Mesothelial cell of epicardium (in vitro differentiated cells): ENCODE measurements around the gene THSD4. TPM values are rescaled to one million over a fixed set of nuclear protein-coding genes. Genes with fewer than 3 reads are reported as not detected.

Source experiments
- DNase-seq, 2 experiments: peaks; one replicate each; pipeline ENCODE4 v3.0.0; 2021; ENCODE audit warnings: low spot score in 2 of 2; ENCODE audit not compliant: unreplicated experiment in 2 of 2
- H3K27ac Mint-ChIP-seq: 2 replicates; pipeline ENCODE4 v1.8.0; 2021; ENCODE audit warnings: mixed read lengths
- H3K27me3 Mint-ChIP-seq: 2 replicates; pipeline ENCODE4 v1.8.0; 2021; ENCODE audit warnings: low read depth, mixed read lengths
- H3K36me3 Mint-ChIP-seq: 2 replicates; pipeline ENCODE4 v1.8.0; 2021; ENCODE audit warnings: mixed read lengths
- H3K4me1 Mint-ChIP-seq: 2 replicates; pipeline ENCODE4 v1.8.0; 2021; ENCODE audit warnings: mixed read lengths
- H3K4me3 Mint-ChIP-seq: 2 replicates; pipeline ENCODE4 v1.8.0; 2021; ENCODE audit warnings: mild to moderate bottlenecking, moderate library complexity, mixed read lengths
- H3K9me3 Mint-ChIP-seq: 2 replicates; pipeline ENCODE4 v1.8.0; 2021; ENCODE audit warnings: mixed read lengths
- total RNA-seq: library from RNA; stranded (reverse); gene quantifications from 3 replicates; pipeline ENCODE4 v1.2.1, GENCODE V29; 2021
- TF ChIP-seq, protein P1 (sequence below): fragments of 200-600 bp; sonication (generic); IDR thresholded peaks from one replicate; pipeline ENCODE4 v1.5.0; 2021; ENCODE audit warnings: antibody characterized with exemption; ENCODE audit not compliant: unreplicated experiment

Gene THSD4
- total RNA-seq, 1 donor from 2014 or later, result 93.9 TPM

DNA sequence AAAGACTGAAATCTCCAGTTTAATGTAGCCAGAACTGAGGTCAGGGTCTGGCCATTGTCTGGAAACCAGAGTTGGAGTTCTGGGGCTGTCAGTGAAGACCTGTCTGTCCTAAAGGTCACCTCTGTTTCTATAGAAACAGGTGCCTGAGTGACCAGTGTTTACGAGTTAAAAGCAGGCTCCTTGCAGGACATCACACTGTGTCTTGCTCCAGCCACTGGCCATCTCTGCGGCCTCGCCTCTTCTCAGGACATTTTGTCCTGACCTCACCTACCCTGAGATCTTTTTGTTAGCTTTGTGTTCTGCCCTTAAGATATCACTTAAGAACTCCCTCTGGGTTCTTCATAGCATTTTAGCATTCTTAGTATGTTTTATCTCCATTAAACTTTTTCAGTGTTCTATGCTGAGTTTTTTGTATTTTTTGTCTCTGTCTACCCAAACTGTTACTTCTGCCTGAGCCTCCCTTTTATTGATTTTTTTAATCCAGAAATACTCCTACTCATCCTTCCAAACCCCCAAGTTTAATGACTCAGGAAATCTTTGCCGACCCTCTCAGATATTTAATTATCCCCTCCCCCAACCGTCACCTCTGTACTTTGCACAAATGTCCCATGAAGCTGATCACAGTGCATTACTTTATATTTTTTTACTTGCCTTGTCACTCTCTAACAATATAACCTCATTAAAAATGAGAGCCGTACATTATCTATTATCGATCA is 223.7 kb downstream of the THSD4 start:
- H3K9me3 Mint-ChIP-seq, result no peaks in the 10 kb centered on the region

DNA sequence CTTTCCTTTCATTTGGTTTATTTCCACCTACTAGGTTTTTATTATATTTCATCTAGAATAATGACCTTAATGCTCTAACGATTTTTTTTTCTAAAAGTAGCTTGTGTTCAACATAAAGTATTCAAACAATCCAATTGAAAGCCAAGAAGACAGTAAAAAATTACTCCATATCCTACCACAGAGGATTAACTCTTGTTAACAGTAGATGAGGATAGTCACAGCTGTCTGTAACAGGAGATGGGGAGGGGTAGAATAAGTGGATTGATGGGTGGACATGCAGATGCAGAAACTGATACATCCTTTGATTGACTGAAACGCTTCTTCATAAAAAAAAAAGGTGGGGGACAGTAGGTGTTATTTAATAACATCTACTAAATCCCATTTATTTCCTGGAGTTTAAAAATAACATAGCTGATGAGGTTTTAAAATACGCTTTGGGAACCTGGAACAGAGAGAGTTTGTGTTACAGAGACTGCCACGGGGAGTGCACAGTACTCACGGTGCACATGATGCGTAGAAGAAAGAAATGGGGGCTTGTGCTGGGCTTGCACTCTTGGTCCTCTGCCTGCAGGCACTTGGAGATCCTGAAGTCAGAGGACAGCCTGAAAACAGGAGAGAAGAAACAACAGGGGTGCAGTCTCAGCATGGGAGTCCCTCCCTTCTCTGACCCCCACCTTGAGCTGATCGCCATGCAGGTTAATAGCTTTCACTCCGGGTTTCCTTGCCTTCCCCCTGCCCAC is 226.7 kb downstream of the THSD4 start:
- Mint-ChIP-seq H3K4me3 (no peak overlapping the region), H3K4me1 (peaks cover 28% of the 10 kb centered on the region)
- TF ChIP-seq, protein P1, sequence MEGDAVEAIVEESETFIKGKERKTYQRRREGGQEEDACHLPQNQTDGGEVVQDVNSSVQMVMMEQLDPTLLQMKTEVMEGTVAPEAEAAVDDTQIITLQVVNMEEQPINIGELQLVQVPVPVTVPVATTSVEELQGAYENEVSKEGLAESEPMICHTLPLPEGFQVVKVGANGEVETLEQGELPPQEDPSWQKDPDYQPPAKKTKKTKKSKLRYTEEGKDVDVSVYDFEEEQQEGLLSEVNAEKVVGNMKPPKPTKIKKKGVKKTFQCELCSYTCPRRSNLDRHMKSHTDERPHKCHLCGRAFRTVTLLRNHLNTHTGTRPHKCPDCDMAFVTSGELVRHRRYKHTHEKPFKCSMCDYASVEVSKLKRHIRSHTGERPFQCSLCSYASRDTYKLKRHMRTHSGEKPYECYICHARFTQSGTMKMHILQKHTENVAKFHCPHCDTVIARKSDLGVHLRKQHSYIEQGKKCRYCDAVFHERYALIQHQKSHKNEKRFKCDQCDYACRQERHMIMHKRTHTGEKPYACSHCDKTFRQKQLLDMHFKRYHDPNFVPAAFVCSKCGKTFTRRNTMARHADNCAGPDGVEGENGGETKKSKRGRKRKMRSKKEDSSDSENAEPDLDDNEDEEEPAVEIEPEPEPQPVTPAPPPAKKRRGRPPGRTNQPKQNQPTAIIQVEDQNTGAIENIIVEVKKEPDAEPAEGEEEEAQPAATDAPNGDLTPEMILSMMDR, result no peak

More for the DNA sequence above, 223.7 kb downstream of the THSD4 start:
- H3K36me3 Mint-ChIP-seq, result no peaks in the 10 kb centered on the region
- H3K4me3 Mint-ChIP-seq, result no peak overlapping the region
- no peak for DNase-seq
- peak overlapping the region; percentile 45 for H3K27ac Mint-ChIP-seq
- TF ChIP-seq, protein P1, result no peak
- peaks cover 38% of the 10 kb centered on the region for H3K4me1 Mint-ChIP-seq
- H3K27me3 Mint-ChIP-seq, result no peaks in the 10 kb centered on the region

DNA sequence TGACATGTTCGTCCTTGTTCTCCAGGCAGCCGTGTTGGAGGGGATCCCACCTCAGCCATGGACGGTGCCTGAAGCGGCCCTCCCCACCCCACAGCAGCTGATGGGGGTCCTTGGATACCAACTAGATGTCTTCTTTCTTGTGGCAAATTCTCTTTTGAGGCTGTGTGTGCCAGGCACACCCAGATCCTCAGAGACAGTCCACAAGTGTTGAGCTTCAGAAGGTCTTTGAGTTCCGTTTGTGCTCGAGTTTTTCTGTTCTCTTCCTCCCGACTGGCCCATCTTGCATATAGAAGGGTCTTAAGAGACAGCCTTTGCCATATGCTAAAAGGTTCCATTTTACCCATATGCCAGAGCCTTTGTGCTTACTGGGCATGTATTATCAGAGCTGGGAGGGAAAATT is 227.4 kb downstream of the THSD4 start:
- H3K27me3 Mint-ChIP-seq, result no peaks in the 10 kb centered on the region
- no peaks in the 10 kb centered on the region for H3K36me3 Mint-ChIP-seq
- H3K4me3 Mint-ChIP-seq, result no peak overlapping the region
- no peaks in the 10 kb centered on the region for H3K9me3 Mint-ChIP-seq
- TF ChIP-seq, protein P1, result no peak
- DNase-seq, result no peak
- H3K27ac Mint-ChIP-seq, result no peak overlapping the region
- peaks cover 21% of the 10 kb centered on the region for H3K4me1 Mint-ChIP-seq

More for the DNA sequence above, 226.7 kb downstream of the THSD4 start:
- no peaks in the 10 kb centered on the region for H3K27me3 Mint-ChIP-seq
- DNase-seq, result no peak
- no peaks in the 10 kb centered on the region for H3K9me3 Mint-ChIP-seq
- H3K36me3 Mint-ChIP-seq, result no peaks in the 10 kb centered on the region
- peak overlapping the region; percentile 0 for H3K27ac Mint-ChIP-seq

DNA sequence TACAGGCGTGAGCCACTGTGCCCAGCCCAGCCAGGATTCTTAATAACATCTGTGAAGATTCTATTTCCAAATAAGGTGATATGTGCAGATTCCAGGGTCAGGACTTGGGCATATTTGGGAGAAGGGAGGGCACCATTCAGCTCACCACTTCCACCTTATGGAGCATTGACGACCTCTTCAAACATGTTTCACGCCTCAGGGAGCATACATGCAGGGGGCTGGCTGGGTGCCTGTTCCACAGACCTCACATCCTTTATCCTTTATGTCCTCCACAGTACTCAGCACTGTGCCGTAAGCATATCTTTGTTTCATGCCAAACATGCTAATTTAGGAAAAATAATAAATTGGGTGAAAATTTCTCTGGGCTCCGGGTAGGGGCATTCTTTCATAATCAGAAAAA is 229.0 kb downstream of the THSD4 start:
- no peaks in the 10 kb centered on the region for H3K9me3 Mint-ChIP-seq
- no peaks in the 10 kb centered on the region for H3K36me3 Mint-ChIP-seq
- peaks cover 11% of the 10 kb centered on the region for H3K4me1 Mint-ChIP-seq
- no peak overlapping the region for H3K27ac Mint-ChIP-seq
- TF ChIP-seq, protein P1, result no peak
- no peak overlapping the region for H3K4me3 Mint-ChIP-seq
- DNase-seq, result no peak
- no peaks in the 10 kb centered on the region for H3K27me3 Mint-ChIP-seq

DNA sequence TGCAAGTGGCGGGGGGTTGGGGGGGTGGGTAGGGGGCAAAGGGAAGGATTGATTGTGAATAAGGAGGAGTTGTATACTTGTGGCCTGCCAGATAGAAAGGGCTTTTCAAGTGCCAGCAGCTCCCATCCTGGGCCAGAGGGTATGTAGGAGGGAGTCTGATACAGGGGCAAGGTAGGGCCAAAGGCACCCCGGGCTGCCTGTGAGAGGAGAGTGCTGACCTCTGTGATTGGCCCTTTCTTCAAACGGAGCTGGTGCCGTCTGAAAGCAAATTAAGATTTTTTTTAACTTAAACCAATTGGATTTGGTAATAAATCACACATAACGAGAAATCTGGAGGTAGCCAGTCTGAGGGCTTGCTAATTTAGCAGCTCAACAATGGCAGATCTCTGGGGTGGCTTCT is 229.9 kb downstream of the THSD4 start:
- H3K36me3 Mint-ChIP-seq, result no peaks in the 10 kb centered on the region
- TF ChIP-seq, protein P1, result no peak
- peak overlapping the region; percentile 20 for H3K27ac Mint-ChIP-seq
- H3K4me3 Mint-ChIP-seq, result no peak overlapping the region
- peaks cover 15% of the 10 kb centered on the region for H3K4me1 Mint-ChIP-seq
- H3K9me3 Mint-ChIP-seq, result no peaks in the 10 kb centered on the region
- DNase-seq, result no peak
- no peaks in the 10 kb centered on the region for H3K27me3 Mint-ChIP-seq
